T-helper 1 cell treated with Interleukin-12 subunit alpha and Interleukin-12 subunit beta and Interleukin-4 antibody, amounts not matched to agents 30 μg/mL and 1 μg/mL, for 36 hours (primary cell): ENCODE results near the gene FASTKD3.

ENCODE experiments used
- H3K27ac Mint-ChIP-seq: one replicate; pipeline ENCODE4 v1.8.0; 2021; ENCODE audit warnings: mild to moderate bottlenecking, mixed read lengths
- H3K27me3 Mint-ChIP-seq: one replicate; pipeline ENCODE4 v1.8.0; 2021; ENCODE audit warnings: low read depth, mixed read lengths
- H3K36me3 Mint-ChIP-seq: one replicate; pipeline ENCODE4 v1.8.0; 2021; ENCODE audit warnings: low read depth, mixed read lengths
- H3K4me1 Mint-ChIP-seq: one replicate; pipeline ENCODE4 v1.8.0; 2021; ENCODE audit warnings: low read depth, mixed read lengths
- H3K4me3 Mint-ChIP-seq: one replicate; pipeline ENCODE4 v1.8.0; 2021; ENCODE audit warnings: mild to moderate bottlenecking, moderate library complexity, mixed read lengths
- H3K9me3 Mint-ChIP-seq: one replicate; pipeline ENCODE4 v1.8.0; 2021; ENCODE audit warnings: mixed read lengths

The FASTKD3 gene

GRCh38 chr5:7848296-7848695 lies 20.5 kb downstream of the FASTKD3 start:
- Mint-ChIP-seq H3K4me3 (no peak overlapping the region), H3K4me1 (peaks cover 14% of the 10 kb centered on the region), H3K9me3 (peaks cover 8% of the 10 kb centered on the region), H3K27me3 (peaks cover 59% of the 10 kb centered on the region), H3K27ac (no peak overlapping the region), H3K36me3 (no peaks in the 10 kb centered on the region)

- Mint-ChIP-seq H3K27ac (no peak overlapping the region), H3K4me3 (no peak overlapping the region), H3K9me3 (no peaks in the 10 kb centered on the region), H3K4me1 (peaks cover 4% of the 10 kb centered on the region), H3K36me3 (no peaks in the 10 kb centered on the region), H3K27me3 (peaks cover 54% of the 10 kb centered on the region)
Observed at GRCh38 chr5:7846327-7846726, 22.5 kb downstream of the FASTKD3 start.

GRCh38 chr5:7845557-7845956 lies 23.3 kb downstream of the FASTKD3 start:
- Mint-ChIP-seq H3K27ac (no peak overlapping the region), H3K36me3 (no peaks in the 10 kb centered on the region), H3K4me3 (no peak overlapping the region), H3K4me1 (peaks cover 2% of the 10 kb centered on the region), H3K27me3 (peaks cover 50% of the 10 kb centered on the region), H3K9me3 (no peaks in the 10 kb centered on the region)

GRCh38 chr5:7844901-7845300 lies 23.9 kb downstream of the FASTKD3 start:
- Mint-ChIP-seq H3K4me1 (peaks cover 2% of the 10 kb centered on the region), H3K9me3 (no peaks in the 10 kb centered on the region), H3K27me3 (peaks cover 47% of the 10 kb centered on the region), H3K4me3 (no peak overlapping the region), H3K27ac (no peak overlapping the region), H3K36me3 (no peaks in the 10 kb centered on the region)

- Mint-ChIP-seq H3K27me3 (peaks cover 29% of the 10 kb centered on the region), H3K36me3 (no peaks in the 10 kb centered on the region), H3K4me1 (no peaks in the 10 kb centered on the region), H3K27ac (no peak overlapping the region), H3K4me3 (no peak overlapping the region), H3K9me3 (no peaks in the 10 kb centered on the region)
Observed at GRCh38 chr5:7842531-7842930, 26.3 kb downstream of the FASTKD3 start.

- peaks cover 5% of the 10 kb centered on the region for H3K27me3 Mint-ChIP-seq
- no peak overlapping the region for H3K4me3 Mint-ChIP-seq
- H3K4me1 Mint-ChIP-seq: no peaks in the 10 kb centered on the region
- no peak overlapping the region for H3K27ac Mint-ChIP-seq
- no peaks in the 10 kb centered on the region for H3K36me3 Mint-ChIP-seq
- no peaks in the 10 kb centered on the region for H3K9me3 Mint-ChIP-seq
Observed at GRCh38 chr5:7837403-7837802, 31.4 kb downstream of the FASTKD3 start.

- Mint-ChIP-seq H3K9me3 (no peaks in the 10 kb centered on the region), H3K4me1 (no peaks in the 10 kb centered on the region), H3K27ac (no peak overlapping the region), H3K4me3 (no peak overlapping the region), H3K27me3 (peaks cover 5% of the 10 kb centered on the region), H3K36me3 (no peaks in the 10 kb centered on the region)
Observed at GRCh38 chr5:7834982-7835381, 33.8 kb downstream of the FASTKD3 start.

- no peaks in the 10 kb centered on the region for H3K36me3 Mint-ChIP-seq
- H3K4me3 Mint-ChIP-seq: no peak overlapping the region
- H3K27me3 Mint-ChIP-seq: no peaks in the 10 kb centered on the region
- no peak overlapping the region for H3K27ac Mint-ChIP-seq
- H3K9me3 Mint-ChIP-seq: no peaks in the 10 kb centered on the region
- no peaks in the 10 kb centered on the region for H3K4me1 Mint-ChIP-seq
Observed at GRCh38 chr5:7828269-7828668, 40.6 kb downstream of the FASTKD3 start.

- Mint-ChIP-seq H3K27me3 (no peaks in the 10 kb centered on the region), H3K9me3 (no peaks in the 10 kb centered on the region), H3K4me1 (no peaks in the 10 kb centered on the region), H3K36me3 (no peaks in the 10 kb centered on the region), H3K4me3 (no peak overlapping the region), H3K27ac (no peak overlapping the region)
Observed at GRCh38 chr5:7827610-7828009, 41.2 kb downstream of the FASTKD3 start.

GRCh38 chr5:7825630-7826029 lies 43.2 kb downstream of the FASTKD3 start:
- H3K9me3 Mint-ChIP-seq: no peaks in the 10 kb centered on the region
- no peaks in the 10 kb centered on the region for H3K36me3 Mint-ChIP-seq
- no peak overlapping the region for H3K4me3 Mint-ChIP-seq
- H3K27me3 Mint-ChIP-seq: peaks cover 4% of the 10 kb centered on the region
- no peaks in the 10 kb centered on the region for H3K4me1 Mint-ChIP-seq
- H3K27ac Mint-ChIP-seq: no peak overlapping the region

GRCh38 chr5:7824995-7825394 lies 43.8 kb downstream of the FASTKD3 start:
- H3K27me3 Mint-ChIP-seq: peaks cover 4% of the 10 kb centered on the region
- H3K27ac Mint-ChIP-seq: no peak overlapping the region
- H3K4me3 Mint-ChIP-seq: no peak overlapping the region
- H3K9me3 Mint-ChIP-seq: no peaks in the 10 kb centered on the region
- H3K4me1 Mint-ChIP-seq: no peaks in the 10 kb centered on the region
- no peaks in the 10 kb centered on the region for H3K36me3 Mint-ChIP-seq

- Mint-ChIP-seq H3K27me3 (peaks cover 4% of the 10 kb centered on the region), H3K27ac (no peak overlapping the region), H3K4me1 (no peaks in the 10 kb centered on the region), H3K9me3 (no peaks in the 10 kb centered on the region), H3K4me3 (no peak overlapping the region), H3K36me3 (no peaks in the 10 kb centered on the region)
Observed at GRCh38 chr5:7823594-7823993, 45.2 kb downstream of the FASTKD3 start.

- Mint-ChIP-seq H3K4me1 (no peaks in the 10 kb centered on the region), H3K27ac (no peak overlapping the region), H3K27me3 (peaks cover 4% of the 10 kb centered on the region)
Observed at GRCh38 chr5:7822449-7822848, 46.4 kb downstream of the FASTKD3 start.

GRCh38 chr5:7816535-7816901 lies 52.3 kb downstream of the FASTKD3 start:
- Mint-ChIP-seq H3K4me1 (peaks cover 2% of the 10 kb centered on the region), H3K27me3 (peaks cover 1% of the 10 kb centered on the region), H3K27ac (no peak overlapping the region), H3K36me3 (no peaks in the 10 kb centered on the region), H3K4me3 (no peak overlapping the region), H3K9me3 (no peaks in the 10 kb centered on the region)

More at GRCh38 chr5:7822449-7822848, 46.4 kb downstream of the FASTKD3 start:
- Mint-ChIP-seq H3K4me3 (no peak overlapping the region), H3K36me3 (no peaks in the 10 kb centered on the region), H3K9me3 (no peaks in the 10 kb centered on the region)

- Mint-ChIP-seq H3K4me3 (no peak overlapping the region), H3K27ac (no peak overlapping the region), H3K9me3 (no peaks in the 10 kb centered on the region), H3K36me3 (no peaks in the 10 kb centered on the region), H3K27me3 (no peaks in the 10 kb centered on the region), H3K4me1 (peaks cover 2% of the 10 kb centered on the region)
Observed at GRCh38 chr5:7815892-7816534, 52.8 kb downstream of the FASTKD3 start.

- no peaks in the 10 kb centered on the region for H3K9me3 Mint-ChIP-seq
- H3K27ac Mint-ChIP-seq: no peak overlapping the region
- H3K36me3 Mint-ChIP-seq: no peaks in the 10 kb centered on the region
- peaks cover 9% of the 10 kb centered on the region for H3K27me3 Mint-ChIP-seq
- H3K4me3 Mint-ChIP-seq: no peak overlapping the region
- peaks cover 2% of the 10 kb centered on the region for H3K4me1 Mint-ChIP-seq
Observed at GRCh38 chr5:7814816-7815215, 54.0 kb downstream of the FASTKD3 start.
